GM18502 (cell line): ENCODE measurements around the gene ALPP.

Experiments used
- ATAC-seq: cut with Tn5 transposase; IDR thresholded peaks from one replicate; pipeline ENCODE4 v1.9.1; 2021; ENCODE audit warnings: mild to moderate bottlenecking; ENCODE audit not compliant: unreplicated experiment, poor library complexity

Gene ALPP

DNA sequence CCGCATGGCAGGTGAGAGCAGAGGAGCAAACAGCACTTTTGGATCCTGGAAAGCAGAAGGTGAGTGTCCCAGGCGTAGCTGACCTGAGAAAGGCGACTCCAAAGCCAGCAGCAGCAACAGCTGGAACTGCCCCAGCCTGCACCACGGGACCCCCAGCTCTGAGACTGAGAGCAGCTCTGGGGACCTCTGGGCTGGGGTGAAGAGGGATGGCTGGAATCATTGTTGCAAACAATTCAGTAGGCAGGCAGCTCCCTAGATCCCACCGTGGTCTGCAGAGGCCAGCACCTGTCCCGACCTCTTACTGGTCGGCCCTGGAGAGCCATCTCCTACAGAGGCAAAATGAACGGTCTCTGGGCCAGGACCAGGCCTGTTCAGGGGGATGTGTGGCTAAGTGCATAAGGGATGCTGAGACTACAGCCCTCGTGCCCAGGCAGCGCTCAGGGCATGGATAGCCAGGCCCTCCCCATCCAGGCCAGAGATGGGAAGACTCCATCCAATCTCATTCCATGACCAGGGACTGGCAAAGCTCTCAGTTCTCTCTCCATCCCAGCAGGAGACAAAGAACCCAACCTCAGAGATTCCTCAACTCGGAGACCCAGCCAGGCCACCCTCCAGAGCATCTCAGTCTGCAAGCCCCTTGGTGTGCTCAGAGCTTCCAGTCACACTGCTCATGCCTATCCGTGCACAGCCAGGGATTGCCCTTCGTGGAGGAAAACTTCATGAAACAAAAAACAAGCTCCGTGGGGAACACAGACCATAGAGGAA lies 38.2 kb upstream of the ALPP start:
- ATAC-seq = no peak

DNA sequence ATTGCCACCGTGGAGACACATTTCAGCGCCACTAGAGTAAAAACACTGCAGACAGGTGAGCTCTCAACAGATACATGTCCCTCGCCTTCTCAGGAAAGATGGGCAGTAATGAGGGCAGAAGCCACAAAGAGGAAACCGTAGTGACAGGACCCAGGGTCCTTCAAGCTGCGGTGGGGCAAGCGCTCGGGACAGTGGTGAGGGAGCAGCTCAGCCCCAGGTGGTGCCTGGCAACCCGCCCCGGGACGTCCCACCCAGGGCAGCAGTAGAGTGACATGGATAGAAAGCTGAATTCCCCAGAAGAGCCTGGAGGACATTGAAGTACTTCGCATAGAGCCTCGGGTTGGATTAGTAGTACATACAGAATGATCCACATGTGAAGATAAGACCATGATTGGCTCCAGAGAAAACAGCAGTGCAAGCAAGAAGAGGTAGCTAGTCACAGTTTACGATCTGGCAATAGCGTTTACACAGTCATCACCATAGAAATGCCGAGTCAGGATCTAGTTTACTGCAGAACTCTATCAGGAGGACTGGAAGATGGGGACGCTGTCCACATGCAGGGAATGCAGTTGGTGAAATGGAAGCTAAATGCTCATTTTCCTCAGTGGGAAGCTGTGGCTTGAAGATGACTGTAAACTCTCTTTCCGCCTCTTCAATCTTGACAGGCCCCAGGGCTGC lies 37.4 kb upstream of the ALPP start:
- no peak for ATAC-seq

DNA sequence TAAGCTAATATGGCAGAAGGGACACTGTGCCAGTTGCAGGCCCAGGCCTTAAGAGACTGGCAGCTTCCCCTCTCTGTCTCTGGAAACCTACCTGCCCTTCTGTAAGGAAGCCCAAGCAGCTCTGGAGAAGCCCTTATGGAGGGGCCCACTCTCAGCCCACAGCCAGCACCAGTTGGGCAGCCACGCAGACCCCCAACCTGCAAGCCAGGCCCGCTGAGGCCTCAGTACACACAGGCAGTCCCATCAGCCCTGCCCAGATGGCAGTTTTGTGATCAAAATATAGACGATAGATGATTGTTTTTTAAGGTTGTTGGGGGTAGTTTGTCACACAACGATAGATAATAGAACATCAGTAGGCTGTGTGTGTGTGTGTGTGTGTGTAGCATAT lies 36.8 kb upstream of the ALPP start:
- ATAC-seq = no peak

DNA sequence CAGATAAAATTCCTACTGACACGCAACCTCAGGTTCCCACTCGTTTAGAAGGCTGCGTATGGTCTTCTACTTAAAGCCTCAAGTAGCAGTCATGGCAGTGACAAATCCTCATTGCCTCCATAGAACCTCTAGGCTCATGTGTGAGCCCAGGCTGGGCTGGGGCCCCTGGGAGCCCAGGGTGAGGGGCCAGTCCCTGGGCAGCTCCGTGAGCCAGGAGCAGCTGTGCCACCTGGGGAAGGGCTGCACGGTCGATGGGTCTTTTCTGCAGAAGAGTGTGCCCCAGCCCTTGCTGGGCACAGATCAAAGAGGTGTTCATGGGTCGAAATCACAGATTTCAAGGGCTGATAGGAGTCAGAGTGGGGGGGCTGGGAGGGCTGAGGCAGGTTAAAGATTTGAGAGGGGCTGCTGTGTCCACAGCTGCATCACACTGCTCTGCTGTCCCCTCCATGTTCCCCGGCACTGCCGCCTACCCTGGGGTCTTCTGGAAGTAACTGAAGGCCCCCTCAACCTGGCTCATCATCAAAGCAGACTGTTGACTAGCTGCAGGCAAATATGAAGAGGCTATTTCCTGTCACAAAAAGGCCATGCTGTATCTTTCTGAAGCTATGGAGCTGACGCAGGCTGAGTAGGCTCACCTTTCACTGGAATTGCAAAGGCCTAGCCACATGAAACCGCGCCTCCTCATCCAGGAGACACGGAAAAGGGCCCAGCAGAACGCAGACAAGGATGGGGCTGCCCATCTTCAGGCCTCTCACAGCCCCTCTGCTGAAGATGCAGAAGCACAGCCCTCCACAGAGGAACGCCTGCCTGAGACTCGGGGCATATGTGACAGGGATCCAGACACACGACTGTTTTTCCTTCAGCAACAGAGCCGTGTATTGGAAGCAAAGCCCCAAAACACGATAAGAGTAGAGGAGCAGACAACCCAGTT lies 35.7 kb upstream of the ALPP start:
- ATAC-seq = no peak

DNA sequence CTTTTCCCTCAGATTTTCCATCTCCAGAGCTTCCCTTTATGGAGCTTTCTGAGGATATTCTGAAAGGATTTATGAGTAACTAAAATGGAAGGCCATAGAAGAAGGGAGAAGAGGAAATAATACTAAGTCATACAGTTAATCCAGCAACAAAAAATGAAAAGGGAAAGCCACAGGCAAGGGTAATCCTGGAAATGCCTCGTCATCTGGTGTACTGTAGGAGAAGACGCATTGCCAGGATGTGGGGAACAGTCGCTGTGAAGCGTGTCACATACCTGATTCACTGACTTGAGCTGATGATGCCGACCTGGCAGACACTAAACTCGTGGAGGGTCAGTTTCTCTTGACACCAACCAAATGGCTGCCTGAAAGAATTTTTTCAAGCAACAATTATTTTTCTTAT lies 34.7 kb upstream of the ALPP start:
- ATAC-seq = no peak

DNA sequence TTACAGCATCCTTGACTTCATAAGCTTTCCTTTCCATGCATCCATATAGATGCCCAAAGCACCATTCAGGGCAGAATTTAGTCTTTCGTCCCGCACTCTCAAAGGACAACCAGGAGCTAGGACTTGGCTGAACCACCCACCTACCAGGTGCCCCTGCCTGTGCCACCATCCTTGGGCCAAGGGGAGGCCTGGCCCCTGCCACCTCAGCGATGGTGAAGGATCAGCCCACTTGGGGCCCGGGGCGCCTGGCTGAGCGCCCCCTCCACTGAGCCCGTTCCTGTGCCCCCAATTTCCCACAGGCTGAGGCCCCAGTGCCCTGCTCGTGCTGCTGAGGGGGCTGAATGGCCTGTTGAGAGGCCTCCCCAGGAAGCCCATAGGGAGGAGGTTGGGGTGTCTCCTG lies 33.3 kb upstream of the ALPP start:
- ATAC-seq = no peak

DNA sequence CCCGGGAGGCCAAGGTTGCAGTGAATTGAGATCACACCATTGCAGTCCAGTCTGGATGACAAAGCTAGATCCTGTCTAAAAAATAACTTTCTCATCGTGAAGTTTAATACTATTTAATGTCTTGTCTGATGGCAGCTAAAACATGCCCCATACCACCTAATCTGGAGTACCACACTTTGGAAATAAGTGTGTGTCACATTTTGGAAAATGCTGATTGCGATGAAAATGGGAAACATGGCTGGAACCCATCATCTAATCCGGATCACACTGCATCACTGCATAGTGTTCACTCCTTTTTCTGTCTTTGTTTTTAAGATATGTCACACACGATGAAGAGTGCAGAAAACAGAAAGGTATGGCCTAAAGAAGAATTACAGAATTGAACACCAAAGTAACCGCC lies 31.2 kb upstream of the ALPP start:
- ATAC-seq = no peak

DNA sequence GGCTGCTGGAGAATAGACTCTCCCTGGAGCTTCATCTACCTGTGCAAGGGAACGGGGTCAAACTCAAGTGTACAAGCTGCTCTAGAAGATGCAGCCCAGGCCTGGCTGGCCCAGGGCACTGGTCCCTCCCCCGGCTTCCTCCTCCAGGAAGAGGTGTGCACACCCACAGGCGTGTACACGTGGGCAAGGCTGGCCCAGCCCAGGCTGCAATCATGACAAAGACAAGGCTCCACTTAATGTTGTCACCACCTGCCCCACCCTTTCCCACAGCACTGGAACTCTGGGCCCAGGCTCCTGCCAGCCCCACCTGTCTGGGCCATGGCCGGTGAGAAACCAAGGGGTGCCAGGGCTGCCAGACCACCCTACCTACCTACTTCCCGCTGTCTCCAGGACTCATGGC lies 29.6 kb upstream of the ALPP start:
- no peak for ATAC-seq

DNA sequence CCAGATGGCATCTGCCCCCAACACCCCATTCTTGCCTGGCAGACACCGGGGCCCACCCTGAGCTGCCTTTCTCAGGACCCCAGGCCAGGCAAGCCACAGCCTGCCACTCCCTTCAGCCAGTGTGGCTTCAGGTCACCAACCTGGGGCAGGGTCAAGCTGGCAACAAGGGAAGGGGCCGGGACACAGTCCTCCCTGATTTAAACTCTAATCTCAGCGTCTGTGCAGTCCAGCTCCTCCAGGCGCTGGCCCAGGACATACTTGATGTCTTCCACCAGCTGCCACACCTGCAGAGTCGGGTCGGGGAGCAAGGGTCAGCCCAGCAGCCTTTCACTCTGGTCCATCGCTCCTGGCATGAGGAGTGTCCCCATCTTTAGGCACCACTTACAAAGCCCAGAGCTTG lies 29.0 kb upstream of the ALPP start:
- ATAC-seq = no peak

DNA sequence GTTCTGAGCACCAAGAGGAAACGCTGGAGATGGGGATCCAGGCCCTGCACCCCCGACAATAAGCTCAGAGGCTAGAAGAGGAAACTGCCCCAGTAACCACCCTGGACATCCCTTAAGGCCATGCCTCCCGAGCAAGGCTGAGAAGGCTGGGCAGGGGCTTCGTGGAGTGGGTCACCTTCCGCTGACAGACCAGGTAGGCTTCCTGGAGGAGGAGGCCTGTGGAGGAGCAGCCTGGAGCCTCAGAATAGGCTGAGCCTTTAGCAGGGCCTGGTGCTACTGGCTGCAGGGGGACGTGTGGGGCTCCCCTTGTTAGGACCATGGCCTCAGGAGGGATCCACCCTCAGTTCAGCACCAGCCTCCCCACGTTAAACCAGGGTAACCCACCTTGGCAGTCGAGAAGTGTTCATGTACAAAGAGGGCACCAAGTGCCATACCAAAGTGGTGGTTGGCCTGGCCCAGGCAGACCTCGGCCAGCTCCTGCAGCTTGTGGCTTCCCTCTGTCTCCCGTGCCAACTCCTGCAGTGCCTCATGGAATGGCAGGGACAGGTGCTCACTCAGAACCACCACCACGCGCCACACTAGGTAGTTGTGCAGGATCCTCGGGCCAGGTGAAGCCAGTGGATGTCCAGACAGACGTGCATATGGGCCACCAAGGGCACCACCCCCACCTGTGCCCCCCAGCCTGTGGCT lies 28.5 kb upstream of the ALPP start:
- no peak for ATAC-seq

DNA sequence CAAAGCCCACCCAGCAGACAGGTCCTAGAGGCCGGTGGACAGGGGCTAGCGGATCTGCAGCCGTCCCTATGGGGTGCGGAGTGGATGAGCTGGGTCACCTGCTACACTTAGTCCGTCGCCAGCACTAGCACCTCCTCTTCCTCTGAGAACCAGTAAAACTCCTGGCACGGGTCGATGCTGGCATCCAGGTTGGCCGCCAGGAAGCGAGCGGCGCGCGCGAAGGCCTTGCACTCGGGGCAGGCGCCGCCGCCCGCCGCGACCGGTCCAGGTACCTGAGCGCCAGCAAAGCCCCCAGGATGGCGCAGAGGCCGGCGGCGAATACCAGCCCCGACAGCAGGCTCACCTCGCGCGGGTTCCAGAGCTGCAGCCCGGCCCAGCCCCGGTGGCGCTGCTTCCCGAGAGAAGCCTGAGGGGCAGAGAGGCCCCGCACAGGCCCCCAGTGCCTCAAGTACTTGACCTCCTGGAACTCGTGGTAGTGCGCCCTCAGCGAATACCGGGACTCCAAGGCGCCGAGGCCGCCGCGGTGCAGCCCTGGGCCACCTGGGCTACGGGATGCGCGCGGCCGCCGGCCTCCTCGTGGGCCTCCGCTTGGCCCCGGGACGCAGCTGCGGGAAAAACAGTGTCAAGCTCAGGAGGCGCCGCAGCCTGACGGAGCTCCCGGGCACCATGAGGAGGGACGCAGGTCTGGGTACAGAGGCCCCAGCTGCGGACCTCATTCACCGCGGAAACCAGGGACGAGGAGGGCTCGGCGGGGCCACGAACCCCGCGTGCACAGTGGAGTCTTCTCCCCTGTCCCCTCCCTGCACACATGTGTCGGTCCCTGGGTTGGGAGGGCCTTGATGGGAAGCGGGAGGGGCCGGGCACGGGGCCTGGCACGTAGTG lies 27.5 kb upstream of the ALPP start:
- ATAC-seq = no peak

DNA sequence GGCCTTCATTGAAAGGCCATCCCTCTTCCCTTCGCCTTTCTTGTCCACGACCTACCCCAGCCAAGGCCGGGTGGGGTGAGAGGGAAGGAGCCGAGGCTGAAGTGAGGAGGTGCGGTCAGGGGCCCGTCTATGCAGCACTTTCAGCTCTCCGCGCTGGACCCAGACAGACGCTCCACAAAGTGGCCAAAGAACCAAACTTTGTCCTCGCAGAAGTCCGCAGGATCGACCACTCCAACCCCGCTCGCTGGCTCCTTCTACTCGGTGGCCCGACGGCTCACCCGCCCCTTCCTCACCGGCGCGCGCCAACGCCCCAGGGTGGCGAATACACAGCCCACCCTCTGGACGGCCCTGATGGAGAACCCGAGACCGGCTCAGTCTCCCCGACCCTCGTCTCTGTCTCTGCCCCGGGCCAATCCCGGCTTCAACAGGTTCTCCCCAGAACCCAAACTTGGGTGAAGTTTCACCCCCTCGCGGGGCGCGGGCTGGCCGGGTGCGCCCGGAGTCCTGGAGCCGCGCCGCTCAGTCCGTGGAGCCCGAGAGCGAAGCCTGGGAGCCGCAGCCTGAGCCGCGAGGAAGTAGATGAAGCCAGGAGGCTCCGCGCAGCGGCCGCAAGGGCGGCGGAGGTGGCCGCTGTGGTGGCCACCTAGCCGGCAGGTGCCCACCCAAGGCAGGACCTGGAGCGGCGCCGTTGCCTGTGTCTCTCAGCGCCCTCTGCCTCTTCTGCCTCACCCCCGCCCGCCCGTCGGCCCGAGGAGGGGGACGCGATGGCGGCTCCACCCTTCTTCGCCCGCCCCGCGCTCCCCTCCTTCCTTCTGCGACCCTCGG lies 26.7 kb upstream of the ALPP start:
- no peak for ATAC-seq

DNA sequence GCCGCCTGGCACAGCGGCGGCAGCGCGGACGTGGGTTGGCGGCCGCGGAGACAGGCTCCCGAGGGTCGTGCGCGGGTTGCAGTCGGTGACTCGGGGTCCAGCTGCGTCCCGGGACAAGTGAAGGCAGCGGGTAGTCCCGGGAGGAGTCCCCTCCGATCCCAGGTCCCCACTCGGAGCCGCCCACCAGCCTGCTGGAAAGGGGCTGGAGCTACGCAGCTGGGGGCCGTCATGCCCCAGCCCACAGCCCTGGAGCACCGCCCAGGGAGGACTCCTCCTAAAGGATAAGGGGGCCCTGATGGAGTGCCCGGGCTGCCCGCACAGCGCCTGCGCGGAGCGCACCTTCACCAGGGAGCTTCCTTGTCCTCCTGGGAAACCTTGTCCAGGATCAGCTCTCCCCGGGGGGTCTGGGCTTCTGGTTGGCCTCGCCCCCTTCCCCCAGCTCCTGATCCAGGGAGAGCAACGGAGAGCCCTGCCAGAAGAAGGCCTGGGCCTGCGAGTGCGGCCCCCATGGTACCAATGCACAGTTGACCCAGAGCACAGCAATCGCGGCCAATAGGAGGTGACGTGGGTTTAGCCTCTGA lies 25.9 kb upstream of the ALPP start:
- no peak for ATAC-seq

DNA sequence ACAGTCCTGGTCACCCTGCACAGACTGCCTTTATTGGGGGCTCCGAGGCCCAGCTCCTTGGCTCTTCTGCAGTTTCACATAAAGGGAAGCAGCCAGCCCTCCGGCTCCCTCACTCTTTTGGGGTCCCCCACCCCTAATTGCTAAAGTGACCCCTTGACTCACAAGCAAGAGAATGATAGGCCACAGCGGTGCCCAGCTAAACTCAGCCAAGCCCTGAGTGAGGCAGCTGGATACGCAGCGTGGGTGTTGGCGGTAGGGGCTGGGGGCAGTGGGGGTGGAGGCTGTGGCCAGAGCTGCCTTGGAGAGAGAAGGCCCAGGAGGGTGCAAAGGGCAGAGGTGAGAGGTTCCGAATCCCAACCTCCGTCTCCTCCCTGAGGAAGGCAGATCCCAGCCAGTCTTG lies 25.5 kb upstream of the ALPP start:
- no peak for ATAC-seq

DNA sequence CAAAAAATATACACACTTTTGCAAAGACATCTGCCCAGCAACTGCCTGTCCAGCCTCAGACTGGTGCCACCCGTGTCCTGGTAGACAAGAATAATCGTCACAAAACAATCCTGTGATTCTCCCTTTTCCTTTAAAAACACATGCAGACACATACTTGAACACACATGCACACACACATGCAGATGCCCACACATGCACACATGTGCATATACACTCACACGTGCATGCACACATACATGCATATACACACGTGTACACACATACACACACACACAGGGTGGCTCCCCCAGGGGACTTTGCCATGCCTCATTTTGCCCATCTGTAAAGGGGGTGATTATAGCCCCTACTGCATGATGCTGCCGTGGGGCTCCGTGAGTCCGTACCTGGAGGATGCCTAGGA lies 24.9 kb upstream of the ALPP start:
- ATAC-seq = no peak

DNA sequence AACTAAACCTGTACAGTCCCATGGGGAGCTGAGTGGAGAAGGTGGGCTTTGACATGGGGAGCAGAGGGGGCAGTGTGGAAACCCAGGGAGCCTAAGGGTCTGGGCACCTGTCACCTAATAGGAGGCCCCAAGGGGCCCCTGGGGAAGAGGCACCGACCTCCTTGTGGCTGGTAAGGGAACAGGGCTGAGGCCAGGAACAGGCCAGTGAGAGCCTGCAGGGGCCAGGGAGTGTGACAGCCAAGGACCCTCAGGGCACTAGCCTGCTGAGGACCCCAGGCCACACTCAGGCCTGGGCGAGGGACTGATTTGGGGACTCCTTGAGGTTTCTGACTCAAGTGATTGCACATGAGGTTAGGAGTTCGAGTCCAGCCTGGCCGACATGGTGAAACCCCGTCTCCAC lies 24.5 kb upstream of the ALPP start:
- no peak for ATAC-seq

DNA sequence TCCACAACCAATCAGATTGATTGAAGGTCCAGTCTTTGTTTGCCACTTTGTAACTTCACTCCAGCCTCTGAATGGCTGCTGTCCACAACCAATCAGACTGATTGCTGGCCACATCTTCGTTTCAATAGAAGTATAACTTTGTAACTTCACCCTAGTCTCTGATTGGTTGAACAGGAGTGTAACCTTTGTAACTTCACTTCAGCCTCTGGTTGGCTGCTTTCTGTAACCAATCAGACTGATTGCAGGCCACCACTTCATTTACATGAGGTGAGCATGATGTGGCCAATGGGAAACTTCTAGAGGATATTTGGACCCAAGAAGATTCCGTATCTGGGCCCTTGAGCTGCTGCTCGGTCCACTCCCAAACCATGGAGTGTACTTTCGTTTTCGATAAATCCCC lies 16.9 kb upstream of the ALPP start:
- ATAC-seq = no peak

DNA sequence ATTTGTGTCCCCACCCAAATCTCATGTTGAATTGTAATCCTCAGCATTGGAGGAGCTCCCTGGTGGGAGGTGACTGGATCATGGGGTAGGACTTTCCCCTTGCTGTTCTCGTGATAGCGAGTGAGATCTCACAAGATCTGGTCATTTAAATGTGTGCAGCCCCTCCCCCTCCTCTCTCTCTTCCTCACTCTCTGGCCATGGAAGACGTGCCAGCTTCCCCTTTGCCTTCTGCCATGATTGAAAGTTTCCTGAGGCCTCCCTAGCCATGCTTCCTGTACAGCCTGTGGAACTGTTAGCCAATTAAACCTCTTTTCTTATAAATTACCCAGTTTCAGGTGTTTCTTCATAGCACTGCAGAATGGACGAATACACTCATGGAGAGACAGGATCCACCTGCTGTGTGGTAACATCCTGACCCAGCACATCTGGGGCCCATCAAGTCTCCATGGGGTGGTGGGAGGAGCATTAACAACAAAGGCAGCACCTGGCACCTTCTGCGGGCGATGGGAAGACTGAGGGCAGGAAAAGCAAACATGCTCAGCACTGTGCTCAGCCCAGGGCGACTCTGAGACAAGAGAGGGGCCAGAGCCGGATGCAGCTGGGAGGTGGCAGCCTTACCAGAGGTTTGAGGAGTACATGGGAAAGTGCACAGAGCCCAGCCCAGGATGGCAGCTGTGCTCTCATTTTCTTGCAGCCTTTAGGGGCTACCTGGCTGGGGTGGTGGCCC lies 16.2 kb upstream of the ALPP start:
- ATAC-seq = no peak
